HG02970 (cell line): ENCODE measurements around the gene ANKRD10.

ENCODE experiments used
- ATAC-seq: cut with Tn5 transposase; IDR thresholded peaks from one replicate; pipeline ENCODE4 v1.9.1; 2021; ENCODE audit warnings: mild to moderate bottlenecking, moderate library complexity, moderate number of reproducible peaks; ENCODE audit not compliant: unreplicated experiment, low FRiP score

The ANKRD10 gene

DNA sequence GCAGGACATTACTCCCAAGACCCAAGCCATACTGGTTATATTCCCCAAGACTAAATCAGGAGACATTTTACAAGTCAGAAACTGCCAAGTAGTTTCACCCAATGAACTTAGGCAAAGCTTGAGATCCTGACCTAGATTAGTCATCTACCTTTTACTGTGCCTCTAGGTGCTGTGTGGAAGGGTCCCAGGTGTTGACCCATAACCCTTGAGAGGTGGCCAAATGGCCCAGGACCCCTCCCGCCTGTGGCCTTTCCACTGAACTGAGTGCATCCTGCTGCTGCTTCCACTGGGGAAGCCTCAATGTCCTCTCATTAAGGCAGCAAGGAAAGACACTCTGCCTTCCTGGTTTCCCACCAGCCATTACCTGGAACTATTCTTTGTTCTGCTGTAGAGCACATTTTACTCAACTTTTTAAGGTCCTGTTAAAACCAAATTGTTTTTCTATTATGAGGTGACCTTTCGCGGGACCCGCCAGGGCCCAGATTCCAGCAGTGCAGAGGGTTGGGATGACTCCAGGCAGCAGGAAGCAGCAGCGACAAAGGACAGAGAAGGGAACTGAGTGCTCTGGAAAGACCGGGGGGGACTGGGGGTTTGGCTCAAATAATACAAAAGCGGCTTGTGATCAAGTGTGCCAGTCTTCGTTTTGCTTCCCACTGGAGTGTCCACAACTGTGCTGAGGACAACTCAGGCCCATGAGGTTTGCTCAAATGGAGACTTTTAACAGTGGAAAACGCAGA is 27.1 kb downstream of the ANKRD10 start:
- no peak for ATAC-seq

GRCh38 chr13:110886870-110887596 is 27.8 kb downstream of the ANKRD10 start:
- ATAC-seq: no peak

GRCh38 chr13:110885966-110886869 is 28.7 kb downstream of the ANKRD10 start:
- no peak for ATAC-seq

DNA sequence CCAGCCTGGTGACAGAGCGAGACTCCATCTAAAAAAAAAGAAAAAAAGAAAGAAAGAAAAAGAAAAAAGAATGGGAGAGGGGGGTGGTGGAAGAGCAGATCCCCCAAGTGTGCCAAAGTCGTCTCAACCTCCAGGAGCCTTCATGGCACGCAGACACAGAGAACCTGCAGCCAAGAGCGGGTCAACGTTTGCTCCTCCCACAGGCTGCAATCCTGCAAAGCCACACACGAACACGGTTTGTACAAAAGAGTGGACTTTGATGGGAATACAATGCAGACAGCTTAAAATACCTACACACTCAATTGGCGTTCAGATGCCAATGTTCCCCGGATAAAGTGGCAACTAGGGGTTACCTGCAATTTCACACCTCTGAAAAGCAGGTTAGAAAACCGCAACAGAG is 29.4 kb downstream of the ANKRD10 start:
- no peak for ATAC-seq

- no peak for ATAC-seq
Measured at GRCh38 chr13:110884517-110884916, 30.4 kb downstream of the ANKRD10 start.

DNA sequence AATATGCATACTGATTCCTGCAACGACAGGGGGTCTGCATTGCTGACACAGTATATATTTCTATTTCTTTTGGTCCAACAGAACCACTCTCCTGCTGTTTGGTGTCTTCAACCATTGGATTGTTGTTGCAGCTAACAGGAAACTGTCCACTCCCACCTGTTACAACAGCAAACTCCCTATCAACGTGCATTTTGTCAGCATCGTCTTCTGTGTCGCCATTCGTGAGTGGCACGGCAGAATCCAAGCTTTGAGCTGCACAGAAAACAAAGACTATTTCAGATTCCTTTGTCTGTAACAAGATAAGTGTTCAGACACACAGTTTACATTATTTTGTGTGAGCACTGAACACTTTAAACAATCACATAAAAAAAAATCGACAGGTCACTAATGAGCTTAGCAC is 31.3 kb downstream of the ANKRD10 start:
- ATAC-seq: no peak

DNA sequence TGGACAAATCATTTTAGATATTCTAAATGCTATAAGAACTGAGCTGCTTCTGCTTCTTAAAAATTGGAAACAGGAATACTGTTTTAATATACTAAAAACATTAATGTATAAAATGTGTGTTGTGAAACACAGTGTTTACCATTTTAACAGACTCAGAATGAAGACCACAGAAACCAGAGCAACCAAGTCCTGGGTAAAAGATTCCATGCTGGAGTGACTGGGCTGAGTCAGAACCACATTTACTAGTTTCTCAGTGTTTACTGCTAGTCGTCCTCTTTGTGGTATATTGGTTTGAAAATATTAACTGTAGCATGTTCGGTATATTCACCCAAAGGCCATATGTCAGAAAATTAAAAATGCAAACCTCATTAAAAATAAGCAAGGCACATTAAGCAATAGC is 31.9 kb downstream of the ANKRD10 start:
- ATAC-seq: no peak

GRCh38 chr13:110881839-110882627 is 32.8 kb downstream of the ANKRD10 start:
- ATAC-seq: no peak

DNA sequence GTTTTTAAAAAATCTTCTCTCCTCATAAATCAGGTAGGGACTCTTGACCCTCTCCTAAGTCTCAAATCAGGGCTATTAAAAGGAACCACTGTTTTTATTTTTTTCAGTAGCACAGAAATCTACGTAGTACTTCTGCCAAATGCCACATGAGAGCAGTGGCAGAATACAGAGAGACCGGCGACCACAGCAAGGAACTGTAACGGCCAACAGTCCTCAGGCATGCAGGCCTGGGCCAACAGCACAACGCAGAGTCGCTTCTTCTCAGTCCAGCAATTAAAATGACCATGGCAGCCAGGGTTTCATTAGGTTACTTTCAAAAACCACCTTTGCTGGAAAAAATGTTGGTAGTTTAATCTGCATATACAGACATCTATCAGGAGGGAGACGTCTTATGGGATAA is 34.2 kb downstream of the ANKRD10 start:
- no peak for ATAC-seq

DNA sequence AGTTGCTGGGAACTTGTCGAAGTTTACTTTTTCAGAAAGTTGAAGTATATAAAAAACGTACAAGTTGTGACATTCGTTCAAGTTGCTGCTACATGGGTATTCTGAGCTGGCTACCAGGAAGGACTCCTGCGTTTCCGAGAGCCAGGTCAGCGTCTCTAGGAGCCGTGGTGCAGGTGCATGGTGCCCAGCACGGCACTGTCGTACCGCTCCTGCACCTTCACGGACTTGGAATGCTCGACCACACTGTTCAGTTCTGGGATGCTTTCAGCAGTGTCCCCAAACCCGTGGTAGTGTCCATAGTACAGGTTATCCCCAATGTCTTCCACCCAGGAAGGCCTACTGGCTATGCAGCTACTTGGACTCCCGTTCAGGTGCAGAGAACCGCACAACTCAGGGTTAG is 35.4 kb downstream of the ANKRD10 start:
- ATAC-seq: no peak

DNA sequence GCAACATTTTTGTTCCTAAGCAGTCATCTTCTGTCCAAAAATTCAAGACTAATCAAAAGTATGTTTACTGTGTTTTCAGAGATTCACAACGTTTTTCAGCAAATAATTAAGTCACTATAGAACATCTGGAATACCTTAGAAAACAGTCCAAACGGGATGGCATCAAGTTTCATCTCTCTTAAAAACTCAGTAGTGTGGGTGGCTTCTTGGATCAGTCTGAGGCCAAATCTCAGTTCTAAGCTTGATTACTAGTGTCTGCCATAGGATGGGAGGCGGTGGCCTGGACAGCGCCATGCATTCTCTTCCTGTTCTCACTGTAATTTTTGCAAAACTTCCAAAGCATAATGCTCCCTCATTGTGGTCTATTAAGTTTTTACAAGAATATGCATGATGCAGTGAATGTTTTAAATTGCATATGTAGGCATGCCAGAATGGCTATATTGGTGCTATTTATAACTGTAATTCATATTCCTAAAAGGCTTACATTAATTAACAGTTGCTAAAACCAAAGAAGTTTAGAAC is 37.1 kb downstream of the ANKRD10 start:
- no peak for ATAC-seq

GRCh38 chr13:110876609-110877008 is 38.3 kb downstream of the ANKRD10 start:
- no peak for ATAC-seq

- no peak for ATAC-seq
Measured at GRCh38 chr13:110875241-110875640, 39.6 kb downstream of the ANKRD10 start.

GRCh38 chr13:110874508-110874960 is 40.3 kb downstream of the ANKRD10 start:
- no peak for ATAC-seq

DNA sequence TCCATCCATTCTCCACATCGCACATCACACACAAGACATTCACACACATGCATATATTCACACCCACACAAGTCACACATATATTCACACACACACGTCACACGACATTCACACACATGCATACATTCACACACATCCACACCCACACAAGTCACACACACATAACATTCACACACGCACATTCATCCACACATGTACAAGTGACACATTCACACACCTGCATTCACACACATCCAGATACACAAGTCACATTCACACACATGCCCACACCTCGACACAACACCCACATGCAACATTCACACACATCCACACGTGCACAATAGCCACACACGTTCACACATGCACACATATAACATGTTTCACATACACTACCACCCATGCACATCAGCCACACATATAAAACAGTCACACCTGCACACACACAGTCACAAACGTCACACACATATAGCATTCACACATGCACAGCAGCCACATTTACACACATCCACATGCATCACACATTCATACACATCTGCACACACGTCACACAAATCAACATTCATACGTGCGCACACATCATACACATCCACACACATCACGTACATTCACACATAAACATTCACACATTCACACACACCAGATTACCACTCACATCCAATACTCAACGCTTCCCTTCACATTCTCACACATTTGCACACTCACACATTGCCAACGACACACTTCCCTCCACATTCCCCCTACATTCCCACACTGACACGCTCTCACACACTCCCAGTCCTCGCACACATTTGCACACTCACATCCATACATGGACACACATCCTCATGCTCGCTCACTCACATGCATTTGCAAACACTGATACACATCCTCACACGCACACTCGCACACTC is 41.0 kb downstream of the ANKRD10 start:
- no peak for ATAC-seq

DNA sequence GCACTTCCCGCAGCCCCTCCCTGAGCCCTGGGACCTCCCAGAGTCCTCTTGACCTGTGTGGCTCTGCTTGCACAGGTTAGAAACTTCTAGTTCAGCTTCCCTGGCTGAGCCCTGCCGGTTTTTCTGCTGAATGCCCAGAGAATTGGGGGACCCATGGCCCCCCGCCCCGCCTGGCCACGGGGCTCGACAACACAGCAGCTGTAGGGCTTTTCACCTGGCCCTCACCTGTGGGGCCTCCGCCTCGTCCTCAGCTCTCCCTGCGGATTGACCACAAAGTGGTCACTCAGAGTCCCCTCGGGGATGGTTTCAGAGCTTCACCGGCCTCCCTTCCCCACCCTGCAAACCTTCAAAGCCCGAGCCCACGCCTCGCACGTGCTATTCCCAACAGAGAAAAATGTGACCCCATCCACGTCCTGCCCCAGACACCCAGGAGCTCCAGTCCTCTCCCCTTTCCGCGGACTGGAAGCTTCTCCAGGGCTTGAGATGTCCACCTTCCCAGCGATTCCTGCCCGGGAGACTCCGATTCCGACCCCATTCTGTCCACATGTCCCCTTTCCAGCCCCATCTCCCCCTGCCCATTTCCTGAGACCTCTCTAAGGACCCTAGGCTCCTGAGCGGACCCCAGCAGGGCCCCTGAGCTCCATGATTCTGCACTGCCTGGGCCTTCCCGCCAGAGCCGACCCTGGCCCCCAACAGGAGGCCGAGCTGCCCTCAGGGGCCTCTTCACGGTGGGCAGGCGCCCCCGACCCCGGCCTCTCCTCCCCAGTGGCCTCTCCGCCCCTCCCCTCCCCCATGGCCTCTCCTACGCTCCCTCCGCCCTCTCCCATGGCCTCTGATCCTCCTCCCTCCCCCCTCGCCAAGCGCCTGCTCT is 41.9 kb downstream of the ANKRD10 start:
- no peak for ATAC-seq

DNA sequence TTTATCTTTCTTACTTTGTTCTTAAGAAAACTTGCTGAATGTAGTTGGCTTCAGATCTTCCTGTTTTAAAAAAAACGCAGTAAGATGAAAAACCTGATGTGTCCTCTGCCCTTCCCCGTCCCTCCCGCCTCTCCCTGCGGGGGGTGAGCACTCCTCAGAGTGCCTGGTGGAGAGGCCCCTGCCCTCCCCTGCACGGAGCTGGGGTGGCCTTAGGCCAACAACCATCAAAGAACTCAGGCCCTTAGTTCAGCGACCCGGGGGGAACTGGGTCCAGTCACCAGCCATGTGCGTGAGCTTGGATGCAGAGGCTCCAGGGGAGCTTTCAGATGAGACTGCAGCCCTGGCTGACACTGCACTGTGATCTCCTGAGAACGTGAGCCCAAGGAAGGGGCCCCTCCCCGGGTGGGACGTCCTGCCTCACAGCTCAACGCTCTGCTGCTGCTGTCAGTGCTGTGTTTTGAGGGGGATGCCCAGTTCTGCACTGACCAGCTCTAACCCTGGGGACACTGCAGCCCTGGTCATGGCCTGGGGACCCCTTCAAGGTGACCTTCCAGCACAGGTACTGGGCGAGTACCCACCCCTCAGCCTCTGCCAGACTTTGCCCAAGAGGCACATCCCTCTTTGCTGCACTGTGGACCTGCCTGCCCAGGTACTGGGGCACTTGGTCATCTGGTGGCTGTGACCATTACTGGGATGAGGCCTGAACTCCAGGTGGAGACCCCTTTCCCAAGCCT is 42.7 kb downstream of the ANKRD10 start:
- ATAC-seq: no peak
